H1 (cell line): ENCODE measurements around the gene TRIM71.

ENCODE experiments used
- RNF2 ChIP-seq: fragments of 200-900, 300-1000 bp; sonication (generic); IDR thresholded peaks from 2 replicates; pipeline ENCODE4 v1.7.1; 2016; ENCODE audit warnings: borderline replicate concordance, low read depth, mild to moderate bottlenecking, antibody characterized with exemption, low read length; ENCODE audit not compliant: poor library complexity, severe bottlenecking; ENCODE audit errors: missing control alignments
- TAF1 ChIP-seq: IDR thresholded peaks from 2 replicates; pipeline ENCODE4 v1.6.1; 2011; ENCODE audit warnings: mild to moderate bottlenecking, low read depth, low read length

DNA sequence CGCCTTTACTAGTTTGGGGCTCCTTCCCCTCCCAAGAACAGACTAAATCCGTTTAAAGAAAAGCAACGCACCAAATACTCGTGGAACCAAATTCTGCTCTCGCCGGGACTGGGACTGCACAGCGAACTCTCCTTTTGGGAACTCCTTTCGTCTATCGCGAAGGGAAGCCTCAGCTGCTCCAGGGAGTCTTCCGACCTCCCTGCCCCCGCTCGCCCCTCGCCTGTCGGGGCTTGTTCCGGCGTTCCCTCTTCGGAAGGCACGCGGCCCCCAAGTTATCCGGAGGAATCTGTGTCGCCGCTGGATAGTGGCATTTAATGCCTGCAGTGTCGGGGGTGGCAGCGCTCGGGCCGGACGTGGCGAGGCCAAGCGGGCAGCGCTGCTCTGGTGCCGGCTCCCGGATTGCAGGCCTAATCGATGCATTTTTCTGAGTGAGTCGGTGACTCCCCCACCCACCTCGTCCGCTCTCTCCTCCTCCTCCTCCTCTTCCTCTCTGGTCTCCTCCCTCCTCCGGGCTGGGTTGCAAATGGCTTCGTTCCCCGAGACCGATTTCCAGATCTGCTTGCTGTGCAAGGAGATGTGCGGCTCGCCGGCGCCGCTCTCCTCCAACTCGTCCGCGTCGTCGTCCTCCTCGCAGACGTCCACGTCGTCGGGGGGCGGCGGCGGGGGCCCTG lies at the start of gene TRIM71:
- no peak; the same call in 1 of the 2 replicates for TF ChIP-seq TAF1
- TF ChIP-seq RNF2, result no peak
